GM19397 (cell line): Measurements from ENCODE around the gene COL25A1.

Source experiments
- ATAC-seq: cut with Tn5 transposase; IDR thresholded peaks from one replicate; pipeline ENCODE4 v1.9.1; 2021; ENCODE audit warnings: mild to moderate bottlenecking, moderate library complexity; ENCODE audit not compliant: unreplicated experiment

Gene COL25A1

DNA sequence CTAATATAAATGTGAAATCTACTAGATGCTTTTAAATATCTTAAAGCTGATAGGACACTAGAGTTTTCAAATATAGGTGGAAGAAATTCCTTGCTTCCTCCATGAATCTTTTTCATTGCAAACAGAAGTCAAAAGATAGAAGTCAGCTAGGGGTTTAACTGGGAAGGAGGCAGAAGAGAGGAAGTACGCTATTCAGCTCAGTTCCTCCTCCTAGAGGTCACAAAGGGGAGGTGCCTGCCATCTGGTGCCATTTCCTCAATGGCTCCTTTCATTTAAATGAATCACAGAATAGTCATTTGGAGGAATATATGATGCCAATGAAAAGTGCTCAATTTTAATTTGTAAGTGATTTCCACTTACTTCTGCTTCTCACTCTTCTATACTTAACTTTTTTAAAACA is 8.5 kb downstream of the COL25A1 start:
- peak; percentile 95 for ATAC-seq

DNA sequence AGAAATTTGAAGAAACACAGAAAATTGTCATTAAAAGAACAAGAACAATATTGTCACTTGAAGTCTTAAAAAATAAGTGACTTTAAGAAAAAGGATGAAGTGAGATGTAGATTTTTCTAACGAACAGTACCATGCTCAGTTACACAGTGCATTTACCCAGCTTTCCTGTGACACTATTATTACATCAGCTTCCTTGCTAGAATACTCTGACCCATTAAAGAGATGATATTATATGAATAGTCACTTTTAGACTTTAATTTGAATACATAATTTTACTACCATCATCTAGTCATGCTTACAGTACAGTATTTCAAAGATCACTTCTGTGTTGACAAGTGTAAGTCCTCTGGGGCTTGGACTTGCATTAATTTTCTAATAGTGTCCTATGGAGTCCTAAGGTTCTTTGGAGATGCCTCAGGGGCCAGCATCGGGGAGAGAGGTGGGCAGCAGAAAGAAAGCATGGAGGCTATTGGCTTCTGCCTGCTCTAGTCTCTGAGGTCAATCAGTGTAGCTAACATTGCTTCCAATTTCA is 10.7 kb downstream of the COL25A1 start:
- ATAC-seq = no peak

- ATAC-seq = no peak
These were observed 11.5 kb downstream of the COL25A1 start for GRCh38 chr4:109290918-109291317.

GRCh38 chr4:109278594-109279031 is 23.8 kb downstream of the COL25A1 start:
- ATAC-seq = peak; percentile 84

DNA sequence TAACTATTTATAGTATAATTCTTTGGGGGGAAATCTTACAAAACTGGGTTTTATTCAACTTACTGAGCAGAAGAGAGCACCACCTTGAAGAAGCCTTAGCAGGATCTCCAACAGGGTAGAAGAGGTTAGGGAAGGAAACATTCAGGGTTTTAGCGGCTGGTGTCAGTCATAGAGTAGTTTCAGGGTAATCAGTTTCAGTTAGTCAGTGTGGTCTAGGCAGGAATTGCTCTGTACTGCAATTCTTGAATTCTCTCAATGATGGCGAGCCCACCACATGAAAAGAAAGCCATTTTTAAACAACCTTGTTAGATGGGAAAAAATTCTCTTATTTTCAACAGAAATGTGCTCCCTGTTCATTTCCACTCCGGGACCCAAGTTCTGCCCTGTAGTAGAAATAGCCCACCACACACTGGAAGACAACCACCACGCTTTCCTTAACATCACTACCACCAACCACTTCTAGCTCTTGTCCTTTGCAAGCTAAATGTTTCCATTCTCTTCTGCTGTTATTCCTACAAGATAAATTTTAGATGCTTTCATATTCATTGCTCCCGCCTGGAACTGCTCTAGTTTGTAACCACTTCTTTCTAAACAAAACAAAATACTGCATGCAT is 25.9 kb downstream of the COL25A1 start:
- peak; percentile 53 for ATAC-seq

GRCh38 chr4:109275066-109275745 is 27.3 kb downstream of the COL25A1 start:
- no peak for ATAC-seq

GRCh38 chr4:109266891-109267290 is 35.6 kb downstream of the COL25A1 start:
- ATAC-seq = no peak

DNA sequence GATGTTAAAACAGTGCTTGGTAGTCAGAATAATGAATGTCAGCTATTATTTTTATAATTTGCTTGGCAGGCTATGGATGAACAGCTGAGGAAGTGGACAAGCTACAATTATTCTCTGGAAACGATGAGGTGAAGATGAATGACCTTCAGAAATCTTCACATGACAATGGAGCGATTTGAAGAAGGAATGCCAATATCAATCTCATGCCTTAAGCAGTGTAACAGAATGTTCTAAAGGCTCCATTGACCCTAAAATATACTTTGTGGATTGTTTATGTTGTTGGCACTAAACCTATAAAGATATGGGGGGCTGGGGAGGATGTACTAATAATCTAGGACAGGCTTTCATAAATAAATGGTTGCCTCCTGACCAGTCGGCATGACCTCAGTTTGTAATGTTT is 36.2 kb downstream of the COL25A1 start:
- ATAC-seq = no peak

DNA sequence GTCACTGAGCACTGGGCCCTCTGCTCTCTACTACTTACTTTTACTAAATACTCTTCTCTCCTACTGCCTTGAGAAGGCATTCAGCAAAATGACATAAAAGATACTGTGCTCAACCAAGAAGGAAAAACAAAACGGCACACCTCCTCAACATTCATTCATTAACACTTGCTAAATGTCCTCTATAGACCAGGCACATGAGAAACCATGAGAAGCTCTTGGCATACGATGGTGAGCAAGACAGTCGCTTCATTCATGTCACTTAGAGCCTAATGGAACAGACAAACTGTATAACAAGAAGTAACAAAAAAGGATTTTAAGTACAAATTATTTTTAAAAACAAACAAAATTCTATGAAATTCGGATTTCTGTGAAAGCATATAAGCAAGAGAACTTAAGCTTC is 38.7 kb downstream of the COL25A1 start:
- no peak for ATAC-seq

DNA sequence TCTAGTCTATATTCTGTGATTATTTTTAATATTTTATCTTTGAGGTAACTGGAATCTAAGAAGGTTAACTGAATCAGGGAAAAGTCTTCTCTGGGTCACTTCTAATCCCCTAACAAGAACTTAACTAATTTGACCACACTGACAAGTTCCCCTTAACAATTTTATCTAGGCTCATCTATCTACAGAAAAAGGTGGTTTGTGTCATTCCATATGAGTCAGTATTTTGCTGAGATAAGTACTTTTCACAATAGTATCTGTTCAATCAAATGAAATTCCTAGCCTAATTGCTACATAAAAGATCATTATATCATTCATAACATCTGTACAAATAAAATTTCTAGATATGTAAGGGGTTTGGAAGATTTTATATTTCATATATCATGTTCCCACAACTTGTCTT is 45.6 kb downstream of the COL25A1 start:
- no peak for ATAC-seq

DNA sequence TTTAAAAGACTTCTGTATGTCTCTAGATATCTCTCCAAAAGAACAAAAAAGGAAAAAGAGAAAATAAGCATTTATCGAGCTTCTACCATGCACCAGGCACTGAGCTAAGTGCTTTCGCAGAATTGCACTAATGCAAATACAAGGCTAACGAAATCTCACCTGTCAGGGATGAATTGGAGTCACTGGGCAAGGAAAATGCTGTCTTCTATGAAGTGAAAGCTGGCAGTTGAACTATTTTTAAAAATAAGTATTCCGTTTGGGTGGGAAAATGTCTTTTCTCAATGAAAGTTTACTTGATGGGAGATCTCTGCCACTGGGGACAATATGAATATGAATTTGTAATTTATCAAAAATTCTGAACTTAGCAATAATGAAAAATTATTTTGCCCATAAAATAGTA is 47.6 kb downstream of the COL25A1 start:
- no peak for ATAC-seq

- no peak for ATAC-seq
These were observed 51.1 kb downstream of the COL25A1 start for GRCh38 chr4:109251396-109251795.

GRCh38 chr4:109248322-109248900 is 54.0 kb downstream of the COL25A1 start:
- no peak for ATAC-seq

DNA sequence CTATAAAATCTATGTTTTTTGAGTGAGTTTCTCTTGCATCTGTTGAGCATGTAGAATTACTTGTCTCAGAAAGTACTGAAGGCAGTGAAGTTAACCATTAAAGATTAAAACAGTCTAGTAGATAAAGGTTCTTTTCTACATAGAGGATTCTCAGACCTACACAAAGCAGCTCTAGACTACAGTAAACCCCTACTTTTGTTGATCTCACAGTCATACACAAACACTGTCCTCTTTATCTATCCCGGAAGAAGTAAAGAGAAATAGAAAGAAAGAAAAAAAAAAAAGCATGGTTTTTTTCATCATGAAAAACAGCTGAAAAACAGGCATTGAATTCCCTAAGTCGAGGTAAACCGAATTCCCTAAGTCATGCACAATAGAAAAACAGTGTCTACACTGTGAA is 58.6 kb downstream of the COL25A1 start:
- no peak for ATAC-seq

DNA sequence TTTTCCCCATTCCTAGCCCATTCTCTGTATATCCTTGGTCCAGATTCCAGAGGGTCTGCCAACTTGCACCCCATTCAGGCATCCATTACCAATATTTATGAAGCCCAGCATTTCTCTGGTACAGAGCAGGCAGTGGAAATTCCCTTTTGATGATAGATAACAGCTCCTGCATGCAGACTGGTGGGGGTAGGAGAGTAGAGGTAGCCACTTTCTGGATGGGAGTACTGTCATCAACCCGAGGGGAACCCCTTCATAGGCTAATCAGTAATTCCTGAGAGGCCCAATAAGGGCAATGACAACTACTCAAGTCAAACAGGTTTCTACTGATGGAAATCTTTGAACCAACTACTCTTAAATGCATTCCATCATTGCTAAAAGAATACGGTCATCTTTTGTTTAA is 63.7 kb downstream of the COL25A1 start:
- ATAC-seq = no peak

DNA sequence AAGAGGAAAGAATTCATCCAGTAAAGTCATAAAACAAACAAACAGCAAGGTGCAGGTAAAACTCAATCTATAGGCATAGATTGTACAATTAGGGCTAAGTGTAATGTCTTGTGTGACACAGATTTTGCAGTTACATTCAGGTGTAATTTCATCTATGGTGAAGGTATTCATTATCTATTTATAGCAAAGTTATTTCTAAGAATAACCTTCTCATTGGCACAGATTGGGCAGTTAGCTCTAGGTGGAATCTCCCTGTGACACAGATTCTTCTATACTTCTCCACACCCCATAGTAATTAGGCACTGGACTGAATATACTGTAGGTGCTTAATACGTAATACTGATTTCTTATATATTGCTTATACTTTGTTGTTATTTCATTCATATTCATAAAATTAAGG is 66.8 kb downstream of the COL25A1 start:
- ATAC-seq = no peak

GRCh38 chr4:109234596-109234995 is 67.9 kb downstream of the COL25A1 start:
- no peak for ATAC-seq

DNA sequence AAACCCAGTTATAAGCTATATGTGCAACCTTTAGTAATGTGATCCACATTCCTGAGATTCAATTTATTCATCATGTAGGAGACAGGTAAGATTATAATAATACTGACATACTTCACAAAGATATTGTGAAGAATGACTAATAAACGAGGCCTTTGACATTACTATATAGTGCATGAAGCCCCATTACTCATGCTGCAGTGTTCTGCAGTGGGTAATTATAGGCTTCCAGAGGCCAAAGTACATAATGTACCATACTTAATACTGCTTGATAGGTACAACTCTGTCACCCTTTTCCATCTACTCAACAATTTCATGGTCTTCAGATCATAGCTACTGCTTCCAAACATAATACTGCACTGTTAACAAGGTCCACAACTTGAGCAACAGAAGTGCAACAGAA is 68.9 kb downstream of the COL25A1 start:
- no peak for ATAC-seq

- ATAC-seq = no peak
These were observed 69.8 kb downstream of the COL25A1 start for GRCh38 chr4:109232681-109233080.

- ATAC-seq = no peak
These were observed 71.1 kb downstream of the COL25A1 start for GRCh38 chr4:109231331-109231730.

- ATAC-seq = no peak
These were observed 73.4 kb downstream of the COL25A1 start for GRCh38 chr4:109229028-109229427.

DNA sequence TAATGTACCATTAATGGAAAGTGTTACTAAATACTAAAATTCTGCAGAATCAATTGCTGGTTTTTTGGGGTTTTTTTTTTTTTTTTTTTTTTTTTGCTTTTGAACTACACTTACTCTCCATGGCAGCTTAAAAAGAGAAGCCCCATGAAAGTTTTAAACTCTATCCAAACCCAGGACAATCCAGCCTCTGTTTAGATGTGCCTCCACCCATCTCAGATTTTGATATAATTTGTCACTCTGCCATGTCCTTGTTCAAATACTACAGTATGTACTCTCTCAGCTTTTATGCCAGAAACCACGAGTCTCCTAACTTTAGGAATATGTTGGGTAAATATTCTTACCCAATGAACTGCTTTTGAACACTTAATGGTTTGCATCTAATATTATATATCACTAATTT is 84.2 kb downstream of the COL25A1 start:
- ATAC-seq = no peak
